KMS-11 (cell line): Measurements from ENCODE around the gene ARID1A.
"Not testable (repeated sequence)": the region's sequence is repeated elsewhere in the genome, so short reads cannot be mapped to it uniquely, and the experiment has no call there.

ENCODE experiments used
- H2AFZ ChIP-seq: fragments of 200-600 bp; sonication (generic); 2 replicates; pipeline ENCODE4 v1.6.1; 2016; ENCODE audit warnings: antibody characterized with exemption, mixed run types, low read depth
- H3K27ac ChIP-seq: fragments of 200-600 bp; sonication (generic); 2 replicates; pipeline ENCODE4 v1.6.1; 2016; ENCODE audit warnings: mild to moderate bottlenecking, mixed run types
- H3K27me3 ChIP-seq: fragments of 200-600 bp; sonication (generic); 2 replicates; pipeline ENCODE4 v1.6.1; 2017; ENCODE audit warnings: mild to moderate bottlenecking, low read depth, mixed run types, moderate library complexity; ENCODE audit not compliant: insufficient read depth
- H3K36me3 ChIP-seq: fragments of 200-600 bp; sonication (generic); 2 replicates; pipeline ENCODE4 v1.6.1; 2017; ENCODE audit warnings: mild to moderate bottlenecking, mixed run types; ENCODE audit not compliant: insufficient read depth
- H3K4me1 ChIP-seq: fragments of 200-600 bp; sonication (generic); 2 replicates; pipeline ENCODE4 v1.6.1; 2016; ENCODE audit warnings: mild to moderate bottlenecking, low read depth, mixed run types; ENCODE audit not compliant: poor library complexity, severe bottlenecking
- H3K4me2 ChIP-seq: fragments of 200-600 bp; sonication (generic); 2 replicates; pipeline ENCODE4 v1.7.0; 2016; ENCODE audit warnings: mild to moderate bottlenecking, mixed run types
- H3K4me3 ChIP-seq: fragments of 200-600 bp; sonication (generic); IDR thresholded peaks from 2 replicates; pipeline ENCODE4 v1.6.1; 2017; ENCODE audit warnings: low read depth, low read length, mixed read lengths; ENCODE audit not compliant: insufficient read depth
- H3K79me2 ChIP-seq: fragments of 200-600 bp; sonication (generic); 2 replicates; pipeline ENCODE4 v1.6.1; 2016; ENCODE audit warnings: low read depth, mixed run types; ENCODE audit not compliant: insufficient read depth
- H3K9ac ChIP-seq: fragments of 200-600 bp; sonication (generic); 2 replicates; pipeline ENCODE4 v1.6.1; 2016; ENCODE audit warnings: mild to moderate bottlenecking, mixed run types
- H4K20me1 ChIP-seq: fragments of 200-600 bp; sonication (generic); 2 replicates; pipeline ENCODE4 v1.6.1; 2016; ENCODE audit warnings: mild to moderate bottlenecking, mixed run types; ENCODE audit not compliant: insufficient read depth
- TF ChIP-seq, protein P1 (sequence below): fragments of 200-600 bp; sonication (generic); conservative IDR thresholded peaks from 2 replicates; pipeline ENCODE4 v1.6.1; 2017; ENCODE audit warnings: low read depth, mild to moderate bottlenecking, antibody characterized with exemption, low read length, moderate library complexity, mixed read lengths

Gene ARID1A

DNA sequence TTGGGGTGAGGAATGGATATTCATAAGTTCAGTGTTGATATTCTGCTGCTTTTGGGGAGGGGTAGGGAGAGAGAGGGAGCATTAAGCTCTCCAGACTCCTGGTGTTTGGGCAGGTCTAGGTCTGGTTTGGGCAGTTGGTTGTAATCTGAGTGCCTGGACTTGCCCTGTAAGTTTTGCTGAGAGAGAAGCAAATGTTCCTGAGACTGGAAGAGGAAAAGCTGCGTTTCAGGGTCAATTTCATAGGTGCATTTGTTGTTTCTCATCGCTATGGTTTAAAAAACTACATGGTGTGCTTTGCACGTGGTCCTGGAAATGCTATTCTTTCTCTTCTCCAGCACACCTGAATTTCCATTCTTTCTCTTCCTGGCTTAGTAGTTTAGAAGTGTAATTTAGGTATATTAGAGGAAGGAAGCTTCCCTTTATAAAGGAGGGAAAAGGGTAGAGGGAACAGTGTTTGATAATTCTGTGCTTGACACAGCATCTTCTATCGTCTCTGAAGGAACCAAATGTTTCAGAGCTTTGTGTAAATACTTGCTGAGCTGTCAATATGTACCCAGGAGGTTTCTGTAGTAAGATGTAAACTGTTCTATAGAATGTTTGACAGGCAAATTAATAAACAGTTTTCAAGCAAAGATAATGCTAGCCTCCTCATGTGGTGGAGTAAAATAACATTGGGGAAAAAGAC is 6.3 kb downstream of the ARID1A start:
- Histone ChIP-seq H3K4me3 (no peak overlapping the region), H3K27me3 (no peaks in the 10 kb centered on the region), H3K36me3 (no peaks in the 10 kb centered on the region), H2AFZ (no peak overlapping the region), H3K4me2 (peak overlapping the region; percentile 94), H3K9ac (peak overlapping the region; percentile 93; the same call in 1 of the 2 replicates), H3K79me2 (peaks cover 94% of the 10 kb centered on the region), H4K20me1 (peaks cover 54% of the 10 kb centered on the region), H3K27ac (peak overlapping the region; percentile 80), H3K4me1 (peaks cover 82% of the 10 kb centered on the region)
- TF ChIP-seq, protein P1, sequence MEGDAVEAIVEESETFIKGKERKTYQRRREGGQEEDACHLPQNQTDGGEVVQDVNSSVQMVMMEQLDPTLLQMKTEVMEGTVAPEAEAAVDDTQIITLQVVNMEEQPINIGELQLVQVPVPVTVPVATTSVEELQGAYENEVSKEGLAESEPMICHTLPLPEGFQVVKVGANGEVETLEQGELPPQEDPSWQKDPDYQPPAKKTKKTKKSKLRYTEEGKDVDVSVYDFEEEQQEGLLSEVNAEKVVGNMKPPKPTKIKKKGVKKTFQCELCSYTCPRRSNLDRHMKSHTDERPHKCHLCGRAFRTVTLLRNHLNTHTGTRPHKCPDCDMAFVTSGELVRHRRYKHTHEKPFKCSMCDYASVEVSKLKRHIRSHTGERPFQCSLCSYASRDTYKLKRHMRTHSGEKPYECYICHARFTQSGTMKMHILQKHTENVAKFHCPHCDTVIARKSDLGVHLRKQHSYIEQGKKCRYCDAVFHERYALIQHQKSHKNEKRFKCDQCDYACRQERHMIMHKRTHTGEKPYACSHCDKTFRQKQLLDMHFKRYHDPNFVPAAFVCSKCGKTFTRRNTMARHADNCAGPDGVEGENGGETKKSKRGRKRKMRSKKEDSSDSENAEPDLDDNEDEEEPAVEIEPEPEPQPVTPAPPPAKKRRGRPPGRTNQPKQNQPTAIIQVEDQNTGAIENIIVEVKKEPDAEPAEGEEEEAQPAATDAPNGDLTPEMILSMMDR, result no peak

DNA sequence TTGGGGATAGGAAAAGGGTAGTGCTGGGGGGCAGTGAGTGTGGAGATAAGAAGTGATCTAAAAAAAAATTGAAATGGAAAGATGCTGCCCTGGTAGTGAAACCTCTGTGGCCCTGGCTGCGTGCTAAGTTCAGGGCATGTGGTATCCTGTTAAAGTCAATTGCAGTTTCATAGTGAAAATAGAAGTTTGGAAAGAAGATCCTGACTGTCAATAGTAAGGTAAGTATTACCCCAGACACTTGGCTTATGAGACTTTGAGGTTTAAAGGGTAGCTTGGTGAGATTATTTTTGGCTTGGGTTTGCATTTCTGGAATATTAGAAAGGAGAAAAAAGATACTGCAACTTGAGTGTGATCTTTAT is 6.8 kb downstream of the ARID1A start:
- Histone ChIP-seq H3K9ac (peak overlapping the region; percentile 93; the same call in 1 of the 2 replicates), H3K79me2 (peaks cover 95% of the 10 kb centered on the region), H3K27ac (peak overlapping the region; percentile 80), H4K20me1 (peaks cover 58% of the 10 kb centered on the region), H3K36me3 (no peaks in the 10 kb centered on the region), H3K27me3 (no peaks in the 10 kb centered on the region), H3K4me3 (no peak overlapping the region), H2AFZ (no peak overlapping the region), H3K4me1 (peaks cover 87% of the 10 kb centered on the region), H3K4me2 (peak overlapping the region; percentile 94)
- TF ChIP-seq, protein P1, result no peak

DNA sequence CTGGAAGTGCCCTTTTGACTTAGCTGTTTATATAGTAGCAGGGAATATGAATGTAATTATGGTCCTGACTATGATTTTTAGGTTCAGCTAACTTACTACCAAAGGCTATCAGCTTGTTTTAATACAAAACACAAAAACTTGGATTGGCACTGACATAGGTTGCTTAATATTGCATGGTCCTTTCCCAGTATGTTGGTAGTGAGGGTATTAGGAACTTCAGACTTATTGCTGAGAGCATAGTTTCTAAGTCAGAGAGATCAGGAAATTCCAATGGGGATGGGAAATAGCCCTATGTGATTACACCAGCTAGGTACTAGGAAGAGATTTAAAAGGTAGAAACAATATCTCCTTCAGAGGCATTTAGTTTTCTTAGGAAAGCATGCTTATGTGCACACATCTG is 7.7 kb downstream of the ARID1A start:
- no peak overlapping the region for H2AFZ ChIP-seq
- H3K9ac ChIP-seq, result peak overlapping the region; percentile 93; the same call in 1 of the 2 replicates
- H3K27me3 ChIP-seq, result no peaks in the 10 kb centered on the region
- H3K4me3 ChIP-seq, result no peak overlapping the region
- no peaks in the 10 kb centered on the region for H3K36me3 ChIP-seq
- H4K20me1 ChIP-seq, result peaks cover 60% of the 10 kb centered on the region
- H3K4me2 ChIP-seq, result peak overlapping the region; percentile 94
- TF ChIP-seq, protein P1, result no peak
- peak overlapping the region; percentile 80; the same call in 1 of the 2 replicates for H3K27ac ChIP-seq
- H3K79me2 ChIP-seq, result peaks cover 95% of the 10 kb centered on the region
- peaks cover 91% of the 10 kb centered on the region for H3K4me1 ChIP-seq

DNA sequence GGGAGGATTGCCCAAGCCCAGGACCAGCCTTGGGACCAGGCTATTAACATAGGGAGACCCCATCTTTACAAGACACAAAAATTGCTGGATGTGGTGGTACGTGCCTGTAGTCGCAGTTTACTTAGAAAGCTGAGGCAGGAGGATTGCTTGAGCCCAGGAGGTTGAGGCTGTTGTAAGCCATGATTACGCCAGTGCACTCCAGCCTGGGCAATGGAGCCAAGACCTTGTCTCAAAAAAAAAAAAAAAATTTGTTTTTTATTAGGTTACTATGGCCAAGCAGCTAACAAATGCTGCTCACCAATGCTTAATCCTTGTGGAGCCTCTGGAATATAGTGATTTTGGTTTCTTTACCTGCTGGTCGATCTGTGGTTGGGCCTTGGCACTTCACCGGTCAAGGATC is 8.8 kb downstream of the ARID1A start:
- H4K20me1 ChIP-seq, result peaks cover 56% of the 10 kb centered on the region
- H3K27ac ChIP-seq, result no peak overlapping the region
- peak overlapping the region; percentile 94; the same call in 1 of the 2 replicates for H3K4me2 ChIP-seq
- TF ChIP-seq, protein P1, result no peak
- no peaks in the 10 kb centered on the region for H3K27me3 ChIP-seq
- H2AFZ ChIP-seq, result no peak overlapping the region
- H3K79me2 ChIP-seq, result peaks cover 95% of the 10 kb centered on the region
- H3K9ac ChIP-seq, result no peak overlapping the region
- peaks cover 92% of the 10 kb centered on the region for H3K4me1 ChIP-seq
- H3K36me3 ChIP-seq, result no peaks in the 10 kb centered on the region
- no peak overlapping the region for H3K4me3 ChIP-seq

DNA sequence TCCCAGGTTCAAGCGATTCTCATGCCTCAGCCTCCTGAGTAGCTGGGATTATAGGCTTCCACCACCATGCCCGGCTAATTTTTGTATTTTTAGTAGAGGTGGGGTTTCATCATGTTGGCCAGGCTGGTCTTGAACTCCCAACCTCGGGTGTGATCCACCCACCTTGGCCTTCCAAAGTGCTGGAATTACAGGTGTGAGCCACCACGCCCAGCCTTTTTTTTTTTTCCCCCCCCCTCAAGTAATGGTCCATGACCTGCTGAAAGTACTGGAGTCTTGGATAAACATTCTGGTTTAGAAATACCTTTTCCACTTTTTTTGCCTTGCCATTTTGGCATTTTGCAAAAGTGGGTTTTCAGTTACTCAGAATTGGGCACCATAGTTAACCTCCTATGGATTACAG is 9.4 kb downstream of the ARID1A start:
- peaks cover 95% of the 10 kb centered on the region for H3K79me2 ChIP-seq
- not testable (repeated sequence) for H3K27ac ChIP-seq, H3K4me3 ChIP-seq, H3K36me3 ChIP-seq, H3K27me3 ChIP-seq, H3K9ac ChIP-seq, H2AFZ ChIP-seq
- peaks cover 51% of the 10 kb centered on the region for H4K20me1 ChIP-seq
- peaks cover 86% of the 10 kb centered on the region for H3K4me1 ChIP-seq
- peak overlapping the region; percentile 36; the same call in 1 of the 2 replicates for H3K4me2 ChIP-seq
